Mucosa of stomach (tissue), 1 donor: Measurements from ENCODE around the gene LRMDA.
"Not testable (repeated sequence)": the region's sequence is repeated elsewhere in the genome, so short reads cannot be mapped to it uniquely, and the experiment has no call there.

ENCODE experiments used
- H3K27me3 ChIP-seq: one replicate; pipeline ENCODE4 v1.7.0; 2013; ENCODE audit warnings: mild to moderate bottlenecking, low read length; ENCODE audit not compliant: control insufficient read depth, insufficient read depth
- H3K36me3 ChIP-seq: one replicate; pipeline ENCODE4 v1.7.0; 2013; ENCODE audit warnings: low read length; ENCODE audit not compliant: control insufficient read depth, insufficient read depth
- H3K4me1 ChIP-seq: one replicate; pipeline ENCODE4 v1.7.0; 2013; ENCODE audit warnings: mild to moderate bottlenecking, low read length; ENCODE audit not compliant: control insufficient read depth, insufficient read depth
- H3K4me3 ChIP-seq: one replicate; pipeline ENCODE4 v1.7.0; 2013; ENCODE audit warnings: low read length
- H3K9ac ChIP-seq: one replicate; pipeline ENCODE4 v1.7.0; 2013; ENCODE audit warnings: mild to moderate bottlenecking, low read length, moderate library complexity
- H3K9me3 ChIP-seq: one replicate; pipeline ENCODE4 v1.7.0; 2013; ENCODE audit warnings: mild to moderate bottlenecking, low read length, moderate library complexity; ENCODE audit not compliant: control insufficient read depth
- donor health status: Pancreatic carcinoma.

Gene LRMDA

DNA sequence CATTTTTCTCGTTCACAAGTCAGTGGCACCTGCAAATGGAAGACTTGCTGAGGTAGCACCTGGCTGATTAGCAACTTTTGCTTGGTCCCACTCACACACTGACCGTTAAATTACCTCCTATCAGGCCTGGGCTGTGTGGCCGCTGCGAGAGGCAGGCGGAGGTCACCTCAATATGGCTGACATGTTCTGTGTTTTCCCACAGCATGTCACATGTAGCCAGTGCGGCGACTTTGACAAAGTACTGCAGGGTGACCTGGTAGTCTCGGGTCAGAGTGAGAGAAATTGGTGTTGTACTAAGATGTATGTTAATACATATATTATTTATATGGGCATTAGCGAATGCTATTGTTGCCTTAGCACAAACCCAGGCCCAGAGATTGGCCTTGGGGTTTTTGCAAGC lies 307.5 kb downstream of the LRMDA start:
- Histone ChIP-seq H3K9ac (no peak overlapping the region), H3K36me3 (no peaks in the 10 kb centered on the region), H3K4me1 (peaks cover 2% of the 10 kb centered on the region), H3K4me3 (no peak overlapping the region), H3K27me3 (no peaks in the 10 kb centered on the region), H3K9me3 (no peaks in the 10 kb centered on the region)

DNA sequence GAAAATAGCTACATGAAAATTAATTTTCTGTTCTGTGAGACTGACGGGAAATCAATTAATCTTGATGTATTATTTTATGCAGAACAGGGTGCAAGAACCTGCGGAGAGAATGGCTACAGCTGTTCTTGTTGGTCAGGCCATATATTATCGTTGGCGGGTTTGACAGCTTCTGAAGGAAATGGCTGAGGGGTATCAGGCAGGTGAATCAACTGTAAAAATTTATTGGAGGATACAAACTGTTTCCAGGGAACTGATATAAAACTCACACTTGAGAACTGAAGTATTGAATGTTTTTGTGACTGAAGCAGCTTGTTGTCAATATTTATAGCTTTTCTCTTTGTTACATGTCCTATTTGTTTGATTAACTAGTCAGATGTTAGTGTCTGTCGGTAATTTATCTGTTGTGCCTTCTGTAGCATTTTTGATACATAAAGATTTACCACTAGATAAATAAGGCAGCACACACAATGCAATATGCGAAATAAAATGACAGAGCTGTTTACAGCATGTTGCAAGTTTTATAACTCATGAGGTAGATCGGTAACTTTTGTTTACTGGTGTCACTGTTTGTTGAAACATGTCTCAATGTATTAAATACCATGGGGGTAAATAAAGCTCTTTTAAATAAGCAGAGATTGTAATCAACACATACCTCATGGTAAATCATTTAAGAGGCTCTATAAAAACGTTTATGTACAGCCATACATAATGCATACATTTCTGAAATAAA lies 308.2 kb downstream of the LRMDA start:
- Histone ChIP-seq H3K4me3 (no peak overlapping the region), H3K4me1 (no peaks in the 10 kb centered on the region), H3K9me3 (no peaks in the 10 kb centered on the region), H3K36me3 (no peaks in the 10 kb centered on the region), H3K9ac (no peak overlapping the region), H3K27me3 (no peaks in the 10 kb centered on the region)

DNA sequence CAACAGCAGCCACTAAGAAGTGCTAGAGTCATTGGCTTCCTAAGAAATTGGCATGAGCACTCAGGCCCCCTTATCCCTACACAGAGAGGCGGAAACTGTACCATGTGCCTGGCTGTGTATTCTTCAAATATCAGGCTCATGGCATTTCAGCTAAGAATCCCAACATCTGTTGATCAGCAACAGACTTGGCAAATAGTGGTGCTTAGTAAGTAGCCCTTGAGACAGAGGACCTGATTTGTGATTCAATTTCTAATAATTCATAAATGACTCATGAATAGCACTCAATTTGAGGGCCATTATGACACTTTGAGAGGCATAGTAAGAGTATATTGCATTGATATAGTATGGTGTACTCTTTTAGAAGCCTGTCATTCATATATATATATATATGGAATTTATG lies 309.1 kb downstream of the LRMDA start:
- Histone ChIP-seq H3K9me3 (no peaks in the 10 kb centered on the region), H3K4me1 (no peaks in the 10 kb centered on the region), H3K27me3 (no peaks in the 10 kb centered on the region), H3K36me3 (no peaks in the 10 kb centered on the region), H3K9ac (no peak overlapping the region), H3K4me3 (no peak overlapping the region)

DNA sequence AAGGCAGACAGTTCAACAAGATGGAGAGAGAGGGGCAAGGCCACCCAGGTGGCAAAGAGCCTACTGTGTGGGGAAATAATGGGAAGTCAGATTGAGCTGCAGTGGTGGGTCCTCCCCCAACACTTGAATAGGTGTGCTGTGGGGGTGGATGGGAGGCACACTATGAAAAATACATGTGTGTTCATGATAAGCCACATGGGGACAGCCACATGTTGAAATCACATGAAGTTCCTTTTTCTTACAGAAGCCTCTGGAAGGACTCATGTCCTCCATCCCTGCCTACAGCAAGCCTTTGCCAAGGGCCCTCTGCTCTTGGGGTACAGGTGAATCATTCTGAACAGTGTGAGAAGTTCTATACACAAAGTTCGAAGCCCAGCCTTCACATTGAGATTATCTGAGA lies 310.9 kb downstream of the LRMDA start:
- Histone ChIP-seq H3K36me3 (no peaks in the 10 kb centered on the region), H3K4me1 (no peaks in the 10 kb centered on the region), H3K4me3 (no peak overlapping the region), H3K27me3 (no peaks in the 10 kb centered on the region), H3K9ac (no peak overlapping the region), H3K9me3 (no peaks in the 10 kb centered on the region)

DNA sequence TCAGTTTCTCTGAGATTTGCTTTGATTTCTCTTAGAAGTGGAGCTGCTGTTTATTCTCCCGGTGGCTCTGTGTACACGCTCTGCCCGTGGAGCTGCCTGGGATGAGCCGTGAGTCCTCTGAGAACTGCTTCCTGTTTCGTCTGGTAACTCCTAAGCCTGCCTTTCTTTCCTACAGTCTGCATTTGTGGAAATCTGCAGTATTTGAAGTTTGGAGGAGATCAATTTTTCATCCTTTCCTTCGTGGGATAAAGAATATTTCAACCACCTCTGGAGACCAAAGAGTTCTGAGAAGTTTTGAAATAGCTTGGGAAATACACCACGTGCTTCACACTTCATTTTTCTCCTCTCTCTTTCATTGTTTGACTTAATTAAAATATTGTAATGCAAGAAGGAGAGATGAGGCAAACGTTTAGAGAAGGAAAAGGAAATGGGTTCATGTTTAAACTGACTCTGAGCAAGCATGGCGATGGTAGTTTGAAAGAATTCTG lies 311.9 kb downstream of the LRMDA start:
- Histone ChIP-seq H3K4me1 (no peaks in the 10 kb centered on the region), H3K9me3 (no peaks in the 10 kb centered on the region), H3K27me3 (no peaks in the 10 kb centered on the region), H3K4me3 (no peak overlapping the region), H3K9ac (no peak overlapping the region), H3K36me3 (no peaks in the 10 kb centered on the region)

DNA sequence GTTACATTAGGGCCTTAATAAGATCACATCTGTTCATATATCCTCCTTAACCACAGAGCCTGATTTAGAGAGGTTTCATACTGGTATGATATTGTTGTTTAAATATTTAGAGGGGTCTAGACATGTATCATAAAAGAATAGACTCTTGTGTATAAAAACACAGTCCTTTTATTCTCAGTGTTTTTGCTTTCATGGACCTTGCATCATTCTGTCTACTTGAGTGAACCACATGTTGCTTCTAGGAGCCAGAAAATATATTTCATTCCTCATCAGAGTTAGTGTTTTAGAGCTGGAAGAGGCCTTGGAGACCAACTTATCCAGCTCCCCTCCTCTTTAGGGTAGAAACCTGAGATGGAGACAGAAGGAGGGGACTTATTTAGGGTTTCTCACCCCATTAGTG lies 312.8 kb downstream of the LRMDA start:
- H3K9ac ChIP-seq: no peak overlapping the region
- no peak overlapping the region for H3K4me3 ChIP-seq
- H3K9me3 ChIP-seq: no peaks in the 10 kb centered on the region
- H3K36me3 ChIP-seq: no peaks in the 10 kb centered on the region
- H3K27me3 ChIP-seq: no peaks in the 10 kb centered on the region
- H3K4me1 ChIP-seq: no peaks in the 10 kb centered on the region

DNA sequence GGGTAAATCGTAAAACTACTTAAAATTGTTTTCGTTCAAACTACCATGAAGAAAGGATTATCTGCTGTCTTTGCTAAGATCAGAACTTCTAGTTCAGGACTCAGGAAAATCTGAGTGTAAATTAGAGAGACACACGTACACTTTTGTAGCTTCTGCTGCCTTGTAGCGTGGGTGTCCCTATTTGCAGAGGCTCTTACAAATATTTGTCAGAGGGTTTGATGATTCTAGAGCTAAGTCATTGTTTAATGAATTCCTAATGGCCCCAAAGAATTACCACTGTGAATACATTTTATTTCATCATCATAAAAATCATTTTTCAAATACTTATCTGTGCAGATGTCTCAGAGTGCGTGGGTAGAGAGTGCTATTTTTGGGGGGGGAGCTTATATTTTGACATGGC lies 314.9 kb downstream of the LRMDA start:
- H3K4me3 ChIP-seq: no peak overlapping the region
- no peaks in the 10 kb centered on the region for H3K36me3 ChIP-seq
- H3K27me3 ChIP-seq: no peaks in the 10 kb centered on the region
- no peaks in the 10 kb centered on the region for H3K9me3 ChIP-seq
- no peaks in the 10 kb centered on the region for H3K4me1 ChIP-seq
- H3K9ac ChIP-seq: no peak overlapping the region

DNA sequence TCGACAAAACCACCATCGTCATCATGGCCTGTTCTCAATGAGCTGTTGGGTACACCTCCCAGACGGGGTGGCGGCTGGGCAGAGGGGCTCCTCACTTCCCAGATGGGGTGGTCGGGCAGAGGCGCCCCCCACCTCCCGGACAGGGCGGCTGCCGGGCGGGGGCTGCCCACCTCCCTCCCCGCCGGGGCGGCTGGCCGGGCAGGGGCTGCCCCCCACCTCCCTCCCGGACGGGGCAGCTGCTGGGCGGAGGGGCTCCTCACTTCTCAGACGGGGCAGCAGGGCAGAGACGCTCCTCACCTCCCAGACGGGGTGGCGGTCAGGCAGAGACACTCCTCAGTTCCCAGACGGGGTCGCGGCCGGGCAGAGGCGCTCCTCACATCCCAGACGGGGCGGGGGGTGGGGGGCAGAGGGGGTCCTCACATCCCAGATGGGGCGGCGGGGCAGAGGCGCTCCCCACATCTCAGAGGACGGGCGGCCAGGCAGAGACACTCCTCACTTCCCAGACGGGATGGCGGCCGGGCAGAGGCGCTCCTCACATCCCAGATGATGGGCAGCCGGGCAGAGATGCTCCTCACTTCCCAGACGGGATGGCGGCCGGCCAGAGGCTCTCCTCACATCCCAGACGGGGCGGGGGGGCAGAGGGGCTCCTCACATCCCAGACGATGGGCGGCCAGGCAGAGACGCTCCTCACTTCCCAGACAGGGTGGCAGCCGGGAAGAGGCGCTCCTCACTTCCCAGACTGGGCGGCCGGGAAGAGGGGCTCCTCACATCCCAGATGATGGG lies 318.9 kb downstream of the LRMDA start:
- H3K27me3 ChIP-seq, H3K9me3 ChIP-seq, H3K36me3 ChIP-seq, H3K4me1 ChIP-seq, H3K4me3 ChIP-seq, H3K9ac ChIP-seq: not testable (repeated sequence)

DNA sequence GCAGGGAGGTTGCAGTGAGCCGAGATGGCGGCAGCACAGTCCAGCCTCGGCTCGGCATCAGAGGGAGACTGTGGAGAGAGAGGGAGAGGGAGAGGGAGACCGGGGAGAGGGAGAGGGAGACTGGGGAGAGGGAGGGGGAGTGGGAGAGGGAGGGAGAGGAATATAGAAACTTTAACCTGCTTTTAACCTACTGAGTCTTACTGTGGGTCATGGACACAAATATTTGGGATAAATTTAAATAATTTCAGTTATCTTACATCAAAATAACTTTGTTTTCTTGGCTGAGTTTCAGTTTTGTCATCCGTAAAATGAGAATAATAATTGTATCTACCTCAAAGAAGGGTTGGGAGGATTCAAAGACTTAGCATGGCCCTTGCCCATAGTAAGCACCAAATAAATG lies 319.8 kb downstream of the LRMDA start:
- no peak overlapping the region for H3K9ac ChIP-seq
- no peaks in the 10 kb centered on the region for H3K9me3 ChIP-seq
- no peak overlapping the region for H3K4me3 ChIP-seq
- H3K27me3 ChIP-seq: no peaks in the 10 kb centered on the region
- no peaks in the 10 kb centered on the region for H3K4me1 ChIP-seq
- no peaks in the 10 kb centered on the region for H3K36me3 ChIP-seq

DNA sequence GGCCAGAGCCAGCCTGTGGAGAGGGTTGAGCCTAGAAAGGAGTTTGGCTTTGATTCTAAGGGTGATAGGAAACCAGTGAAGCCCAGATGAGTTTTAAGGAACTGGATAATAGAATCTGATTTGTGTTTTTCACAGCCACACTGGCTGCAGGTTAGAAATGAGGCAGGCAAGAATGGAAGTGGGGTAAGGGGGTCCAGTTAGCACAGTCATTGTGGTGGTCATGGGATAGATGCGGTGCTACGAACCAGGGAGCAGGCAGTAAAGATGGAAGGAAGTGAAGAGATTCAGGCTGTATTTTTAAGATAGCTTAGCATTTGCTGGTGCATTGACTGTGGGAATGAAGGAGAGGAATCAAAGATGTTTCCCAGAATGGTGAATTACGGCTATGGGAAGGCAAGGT lies 322.2 kb downstream of the LRMDA start:
- no peaks in the 10 kb centered on the region for H3K4me1 ChIP-seq
- H3K9ac ChIP-seq: no peak overlapping the region
- H3K36me3 ChIP-seq: no peaks in the 10 kb centered on the region

DNA sequence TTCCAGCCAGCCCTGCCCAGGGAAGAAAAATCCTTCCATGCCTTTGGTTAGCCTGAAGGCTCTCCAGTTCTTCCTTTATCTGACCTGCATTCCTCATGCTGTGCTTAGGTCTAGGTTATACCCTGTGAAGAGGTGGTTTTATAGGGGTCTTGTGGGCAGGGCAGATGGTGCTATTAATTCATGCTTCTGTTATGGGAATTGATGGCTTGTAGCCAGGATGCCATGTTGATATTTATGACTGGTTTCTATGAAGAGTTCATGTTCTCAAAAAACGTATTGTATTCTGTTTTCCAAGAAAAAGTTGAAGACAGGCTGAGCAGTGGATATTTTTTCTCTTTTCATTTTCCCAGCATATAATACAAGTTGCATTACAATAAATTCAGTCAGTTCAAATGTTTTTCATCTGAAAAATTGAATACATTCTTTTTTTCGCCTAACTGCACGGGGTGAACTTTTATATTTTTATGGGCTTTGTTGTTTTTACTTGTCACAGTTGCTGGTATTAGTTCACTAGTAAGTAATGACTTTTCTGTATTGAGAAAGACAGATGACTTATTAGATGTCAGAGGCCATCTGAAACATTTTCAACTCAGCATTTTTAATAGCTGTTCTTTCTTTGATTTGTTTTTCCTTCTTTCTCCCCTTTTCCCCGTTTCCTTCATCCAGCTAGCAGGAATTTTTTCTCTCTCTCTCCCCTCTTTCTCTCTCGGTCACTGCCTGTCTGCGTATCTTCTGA lies 322.8 kb downstream of the LRMDA start:
- Histone ChIP-seq H3K36me3 (no peaks in the 10 kb centered on the region), H3K9ac (no peak overlapping the region), H3K9me3 (no peaks in the 10 kb centered on the region), H3K27me3 (no peaks in the 10 kb centered on the region), H3K4me1 (no peaks in the 10 kb centered on the region), H3K4me3 (no peak overlapping the region)

More for the DNA sequence above, 322.2 kb downstream of the LRMDA start:
- Histone ChIP-seq H3K27me3 (no peaks in the 10 kb centered on the region), H3K4me3 (no peak overlapping the region), H3K9me3 (no peaks in the 10 kb centered on the region)

DNA sequence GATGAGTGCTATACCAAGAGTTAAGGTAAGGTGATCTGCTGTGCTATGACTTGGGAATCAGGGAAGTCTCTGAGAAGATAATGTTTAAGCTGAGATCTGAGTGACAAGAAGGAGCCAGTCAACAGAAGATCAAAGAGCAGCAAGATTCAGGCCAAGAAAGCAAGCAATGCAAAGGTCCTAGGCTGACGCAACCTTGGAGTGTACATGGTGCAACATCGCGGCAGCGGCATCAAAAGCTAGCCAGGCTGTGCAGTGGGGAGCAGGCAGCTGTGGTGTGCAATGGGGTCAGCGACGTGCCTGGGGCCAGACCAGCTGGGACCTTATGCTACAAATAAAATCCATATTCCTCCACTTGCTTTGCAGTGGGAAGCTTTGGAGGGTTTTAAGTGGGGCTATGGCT lies 324.1 kb downstream of the LRMDA start:
- Histone ChIP-seq H3K4me3 (no peak overlapping the region), H3K9me3 (no peaks in the 10 kb centered on the region), H3K9ac (no peak overlapping the region), H3K36me3 (no peaks in the 10 kb centered on the region), H3K27me3 (no peaks in the 10 kb centered on the region), H3K4me1 (no peaks in the 10 kb centered on the region)
